GM12878 (cell line): ENCODE measurements around the gene MEGF6. TPM values are rescaled to one million over a fixed set of nuclear protein-coding genes. Genes with fewer than 3 reads are reported as not detected.

ENCODE experiments used
- ATAC-seq: fragments of 200-7000 bp; cut with Tn5 transposase; 3 replicates; pipeline ENCODE4 v1.9.1; 2020; ENCODE audit warnings: mild to moderate bottlenecking, moderate library complexity
- BruUV-seq: library from RNA; stranded (reverse); fragments of 400-500 nt; replicated peaks from 2 replicates; lab custom pipeline; 2021; lab: Mats Ljungman, UMichigan
- CTCF ChIA-PET: fragments of 300-600 bp; sonication (Branson Sonifier 250); formaldehyde crosslinking; extraction: SDS; loops from one replicate; lab custom pipeline; 2021; ENCODE audit warnings: inconsistent platforms; lab: Yijun Ruan, JAX
- POLR2A ChIA-PET: fragments of 350-600 bp; formaldehyde crosslinking; extraction: SDS; loops from one replicate; lab custom pipeline; 2021; ENCODE audit warnings: inconsistent platforms; lab: Charles Lee
- RAD21 ChIA-PET: fragments of 300-600 bp; sonication (Branson Sonifier 250); formaldehyde crosslinking; loops from one replicate; lab custom pipeline; 2023; ENCODE audit warnings: antibody characterized with exemption; ENCODE audit not compliant: unreplicated experiment; lab: Charles Lee
- SMC1A ChIA-PET: fragments of 300-600 bp; sonication (Branson Sonifier 250); formaldehyde crosslinking; loops from one replicate; lab custom pipeline; 2023; ENCODE audit not compliant: unreplicated experiment, uncharacterized antibody; lab: Charles Lee
- DNase-seq: peaks from one replicate; pipeline ENCODE4 v3.0.0-alpha.2; 2011; ENCODE audit warnings: low read depth, low spot score
- FAIRE-seq: peaks from 3 replicates; lab custom pipeline; 2011; peaks lifted over from hg19 to GRCh38; lab: Jason Lieb, UNC
- H2AFZ ChIP-seq: 2 replicates; pipeline ENCODE4 v1.6.0; 2011; ENCODE audit warnings: low read depth, low read length, control low read depth; ENCODE audit not compliant: control insufficient read depth
- H3K27ac ChIP-seq: 2 replicates; pipeline ENCODE4 v1.5.1; 2011; ENCODE audit warnings: control low read depth; ENCODE audit not compliant: control insufficient read depth, insufficient read depth
- H3K27me3 ChIP-seq, 2 experiments: replicated peaks in 1 of 2; 2 replicates each; pipeline versions ENCODE4 v1.6.0 to v1.6.1; 2011; ENCODE audit warnings: low read length in 1 of 2; ENCODE audit not compliant: control insufficient read depth in 2 of 2, insufficient read depth in 2 of 2
- H3K36me3 ChIP-seq, 2 experiments: 2 replicates each; pipeline ENCODE4 v1.5.1; 2011; ENCODE audit warnings: low read length in 1 of 2; ENCODE audit not compliant: control insufficient read depth in 2 of 2, insufficient read depth in 2 of 2
- H3K4me1 ChIP-seq: 2 replicates; pipeline ENCODE4 v1.6.1; 2011; ENCODE audit warnings: mild to moderate bottlenecking, low read length, moderate library complexity, mixed read lengths; ENCODE audit not compliant: control insufficient read depth, insufficient read depth
- H3K4me2 ChIP-seq: 2 replicates; pipeline ENCODE4 v1.6.0; 2011; ENCODE audit warnings: control low read depth; ENCODE audit not compliant: control insufficient read depth, insufficient read depth
- H3K4me3 ChIP-seq: fragments of 200-600 bp; sonication (generic); 2 replicates; pipeline ENCODE4 v1.5.1; 2016
- H3K79me2 ChIP-seq: 2 replicates; pipeline ENCODE4 v1.6.0; 2011; ENCODE audit warnings: low read length; ENCODE audit not compliant: control insufficient read depth, insufficient read depth
- H3K9ac ChIP-seq: 2 replicates; pipeline ENCODE4 v1.8.0; 2011; ENCODE audit warnings: low read length, control low read depth, mixed read lengths; ENCODE audit not compliant: control insufficient read depth, insufficient read depth
- H3K9me3 ChIP-seq: replicated peaks from 3 replicates; pipeline ENCODE4 v1.5.1; 2011; ENCODE audit warnings: mild to moderate bottlenecking, low read length; ENCODE audit not compliant: control insufficient read depth, insufficient read depth
- H4K20me1 ChIP-seq: 2 replicates; pipeline ENCODE4 v1.6.0; 2011; ENCODE audit not compliant: control insufficient read depth, insufficient read depth
- CBX5 ChIP-seq: sonication (generic); IDR thresholded peaks from 2 replicates; pipeline ENCODE4 v1.6.1; 2016; ENCODE audit warnings: low read depth, moderate library complexity, mild to moderate bottlenecking, inconsistent platforms
- EP300 ChIP-seq, 2 experiments: fragments of 150-350 bp in 1 of 2; IDR thresholded peaks; 2 replicates each; pipeline ENCODE4 v1.6.1; 2011 to 2012; ENCODE audit warnings: low read depth in 2 of 2, low read length in 2 of 2, borderline replicate concordance in 1 of 2, improper control_type of control experiment in 1 of 2, inconsistent platforms in 1 of 2; ENCODE audit not compliant: control insufficient read depth in 1 of 2
- NFIC ChIP-seq: IDR thresholded peaks from 2 replicates; pipeline ENCODE4 v1.6.1; 2012; ENCODE audit warnings: low read depth, mild to moderate bottlenecking, inconsistent platforms, low read length, moderate library complexity
- POLR2AphosphoS2 ChIP-seq: IDR thresholded peaks from 2 replicates; pipeline ENCODE4 v1.6.1; 2011; ENCODE audit warnings: low read depth, mild to moderate bottlenecking, low read length, improper control_type of control experiment, moderate library complexity
- SIN3A ChIP-seq: IDR thresholded peaks from 2 replicates; pipeline ENCODE4 v1.6.1; 2012; ENCODE audit warnings: low read depth, low read length, improper control_type of control experiment
- SPI1 ChIP-seq: IDR thresholded peaks from 2 replicates; pipeline ENCODE4 v1.6.1; 2011; ENCODE audit warnings: low read depth, mild to moderate bottlenecking, low read length, moderate library complexity, borderline replicate concordance; ENCODE audit not compliant: insufficient read depth
- SREBF1 ChIP-seq: IDR thresholded peaks from 2 replicates; pipeline ENCODE4 v1.6.1; 2012; ENCODE audit warnings: mild to moderate bottlenecking, low read length
- SRF ChIP-seq, 2 experiments: IDR thresholded peaks; 2 replicates each; pipeline ENCODE4 v1.6.1; 2011; ENCODE audit warnings: low read depth in 2 of 2, low read length in 2 of 2, mild to moderate bottlenecking in 1 of 2, moderate library complexity in 1 of 2
- WGBS: methylation state at CpG from one replicate; pipeline ENCODE4 v1.1.6; 2016; ENCODE audit warnings: low lambda C conversion rate; ENCODE audit not compliant: insufficient replicate concordance, insufficient coverage; ENCODE audit errors: missing lambda C conversion rate; 5-methylcytosine and 5-hydroxymethylcytosine counted together
- in situ Hi-C: fragments of 300-500 bp; cut with MboI; formaldehyde crosslinking; loops from 9 replicates; pipeline ENCODE4 v1.14.3; 2018; ENCODE audit warnings: mixed read lengths
- intact Hi-C: fragments of 100-400 bp; cut with micrococcal nuclease; formaldehyde crosslinking; loops from one replicate; pipeline ENCODE4 v1.14.2; 2022; ENCODE audit not compliant: unreplicated experiment
- polyA plus RNA-seq, 11 experiments: library from polyadenylated mRNA; depleted of rRNA in 4 of 11; unstranded in 6 of 11; stranded (reverse) in 5 of 11; fragments of >200 nt; fragmentation: Nextera tagmentation in 4 of 11; fragmentation: Illumina TruSeq in 1 of 11; extraction: Ambion mirVana in 4 of 11; extraction: Trizol in 1 of 11; gene quantifications; 1 replicate in 1 of 11; 2 replicates in 10 of 11; pipeline versions ENCODE4 v1.2.1 to v1.2.3, GENCODE V29; 2011 to 2016; ENCODE audit warnings: inconsistent platforms in 2 of 11, missing spikeins in 2 of 11, low read depth in 1 of 11
- total RNA-seq, 4 experiments: library from RNA; depleted of rRNA in 3 of 4; stranded (reverse); fragments of >200 nt in 3 of 4; fragmentation: Illumina TruSeq in 1 of 4; extraction: Trizol in 1 of 4; gene quantifications; 2 replicates each; pipeline versions ENCODE4 v1.2.1 to v1.2.3, GENCODE V29; 2013 to 2021
- TF ChIP-seq, protein P1 (sequence below): IDR thresholded peaks from 2 replicates; pipeline ENCODE4 v1.6.1; 2012; ENCODE audit warnings: low read depth, low read length, improper control_type of control experiment
- TF ChIP-seq, protein P2 (sequence below): fragments of 450-650 bp; IDR thresholded peaks from 2 replicates; pipeline ENCODE4 v1.6.1; 2017; ENCODE audit warnings: borderline replicate concordance
- TF ChIP-seq, protein P3 (sequence below): fragments of 450-650 bp; formaldehyde crosslinking; IDR thresholded peaks from 2 replicates; pipeline ENCODE4 v1.4.0; 2020; ENCODE audit warnings: mild to moderate bottlenecking, moderate library complexity

MEGF6 gene
- total and polyA plus RNA-seq, 10 of the 15 experiments (the other 5 are each of a cell fraction or from before 2014, with no cell fraction given): 0.03 to 0.41 TPM; not detected in 8

DNA sequence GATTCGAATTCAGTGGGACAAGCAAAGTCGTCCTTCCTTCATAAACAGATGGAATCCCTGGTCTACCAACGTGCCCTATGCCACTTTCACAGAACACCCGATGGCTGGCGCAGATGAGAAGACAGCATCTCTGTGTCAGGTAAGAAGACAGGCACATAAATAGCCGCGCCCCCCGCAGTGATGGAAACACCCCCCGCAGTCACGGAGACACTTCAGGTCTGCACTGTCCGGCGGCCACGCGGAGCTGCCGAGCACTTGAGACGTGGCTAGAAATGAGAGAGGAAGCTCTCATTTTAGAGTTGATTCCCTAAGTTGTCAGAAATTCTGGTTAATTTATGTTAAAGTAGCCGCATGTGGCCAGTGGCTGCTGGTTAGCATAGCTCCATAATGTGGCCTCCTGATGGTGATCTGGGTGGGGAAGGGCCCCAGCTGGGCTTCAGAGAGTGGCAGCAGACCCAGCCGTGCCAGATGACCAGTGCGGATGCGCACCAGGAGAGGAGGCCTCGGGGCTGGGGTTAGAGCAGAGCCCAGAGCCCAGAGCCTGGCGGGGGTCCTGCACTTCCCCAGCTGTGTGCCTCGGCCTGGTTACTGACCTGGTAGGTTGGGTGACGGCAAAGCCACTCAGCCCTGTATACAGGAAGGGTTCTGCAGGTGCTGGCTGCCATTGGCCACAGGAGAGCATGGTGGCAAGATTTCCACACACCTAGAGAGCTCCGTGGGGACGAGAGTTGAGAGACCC is 16.4 kb upstream of the MEGF6 start:
- Histone ChIP-seq H2AFZ (no peak overlapping the region), H3K4me3 (no peak overlapping the region), H3K36me3 (peaks cover 7 to 13% of the 10 kb centered on the region in 2 experiments), H3K4me1 (peaks cover 5% of the 10 kb centered on the region; the same call in 1 of the 2 replicates), H3K27me3 (no peaks in the 10 kb centered on the region), H3K4me2 (no peak overlapping the region), H3K9ac (no peak overlapping the region), H3K9me3 (no peaks in the 10 kb centered on the region), H4K20me1 (no peaks in the 10 kb centered on the region), H3K27ac (no peak overlapping the region), H3K79me2 (no peaks in the 10 kb centered on the region)
- CTCF ChIA-PET: interaction anchor here (1.1 to 2.9 kb wide), 4 partner anchors 8 to 63 kb away, joined by 3 to 15 read pairs (median 8); no protein-coding TSS in a partner anchor
- no peak for FAIRE-seq
- DNase-seq: no peak
- intact Hi-C loops: no loop called here
- in situ Hi-C loops: loop anchor here (10.0 kb wide), 1 partner anchor 143 kb away; no protein-coding TSS in a partner anchor
- SMC1A ChIA-PET: interaction anchor here (0.7 to 2.1 kb wide), 3 partner anchors 11 to 97 kb away, joined by 3 to 7 read pairs (median 3); no protein-coding TSS in a partner anchor
- TF ChIP-seq SREBF1 (no peak), POLR2AphosphoS2 (no peak), CBX5 (no peak), SPI1 (no peak), NFIC (no peak), SRF (IDR thresholded peaks at IDR 0.05; ENCODE audit: low read depth in 2 of 2, low read length in 2 of 2) (no peak), SIN3A (no peak), EP300 (IDR thresholded peaks at IDR 0.05; ENCODE audit: borderline replicate concordance in 1 of 2, control insufficient read depth in 1 of 2, low read depth in 2 of 2, low read length in 2 of 2) (no peak)
- TF ChIP-seq, protein P1, sequence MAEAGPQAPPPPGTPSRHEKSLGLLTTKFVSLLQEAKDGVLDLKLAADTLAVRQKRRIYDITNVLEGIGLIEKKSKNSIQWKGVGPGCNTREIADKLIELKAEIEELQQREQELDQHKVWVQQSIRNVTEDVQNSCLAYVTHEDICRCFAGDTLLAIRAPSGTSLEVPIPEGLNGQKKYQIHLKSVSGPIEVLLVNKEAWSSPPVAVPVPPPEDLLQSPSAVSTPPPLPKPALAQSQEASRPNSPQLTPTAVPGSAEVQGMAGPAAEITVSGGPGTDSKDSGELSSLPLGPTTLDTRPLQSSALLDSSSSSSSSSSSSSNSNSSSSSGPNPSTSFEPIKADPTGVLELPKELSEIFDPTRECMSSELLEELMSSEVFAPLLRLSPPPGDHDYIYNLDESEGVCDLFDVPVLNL: no peak
- TF ChIP-seq, protein P2, sequence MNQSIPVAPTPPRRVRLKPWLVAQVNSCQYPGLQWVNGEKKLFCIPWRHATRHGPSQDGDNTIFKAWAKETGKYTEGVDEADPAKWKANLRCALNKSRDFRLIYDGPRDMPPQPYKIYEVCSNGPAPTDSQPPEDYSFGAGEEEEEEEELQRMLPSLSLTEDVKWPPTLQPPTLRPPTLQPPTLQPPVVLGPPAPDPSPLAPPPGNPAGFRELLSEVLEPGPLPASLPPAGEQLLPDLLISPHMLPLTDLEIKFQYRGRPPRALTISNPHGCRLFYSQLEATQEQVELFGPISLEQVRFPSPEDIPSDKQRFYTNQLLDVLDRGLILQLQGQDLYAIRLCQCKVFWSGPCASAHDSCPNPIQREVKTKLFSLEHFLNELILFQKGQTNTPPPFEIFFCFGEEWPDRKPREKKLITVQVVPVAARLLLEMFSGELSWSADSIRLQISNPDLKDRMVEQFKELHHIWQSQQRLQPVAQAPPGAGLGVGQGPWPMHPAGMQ: no peak
- TF ChIP-seq, protein P3, sequence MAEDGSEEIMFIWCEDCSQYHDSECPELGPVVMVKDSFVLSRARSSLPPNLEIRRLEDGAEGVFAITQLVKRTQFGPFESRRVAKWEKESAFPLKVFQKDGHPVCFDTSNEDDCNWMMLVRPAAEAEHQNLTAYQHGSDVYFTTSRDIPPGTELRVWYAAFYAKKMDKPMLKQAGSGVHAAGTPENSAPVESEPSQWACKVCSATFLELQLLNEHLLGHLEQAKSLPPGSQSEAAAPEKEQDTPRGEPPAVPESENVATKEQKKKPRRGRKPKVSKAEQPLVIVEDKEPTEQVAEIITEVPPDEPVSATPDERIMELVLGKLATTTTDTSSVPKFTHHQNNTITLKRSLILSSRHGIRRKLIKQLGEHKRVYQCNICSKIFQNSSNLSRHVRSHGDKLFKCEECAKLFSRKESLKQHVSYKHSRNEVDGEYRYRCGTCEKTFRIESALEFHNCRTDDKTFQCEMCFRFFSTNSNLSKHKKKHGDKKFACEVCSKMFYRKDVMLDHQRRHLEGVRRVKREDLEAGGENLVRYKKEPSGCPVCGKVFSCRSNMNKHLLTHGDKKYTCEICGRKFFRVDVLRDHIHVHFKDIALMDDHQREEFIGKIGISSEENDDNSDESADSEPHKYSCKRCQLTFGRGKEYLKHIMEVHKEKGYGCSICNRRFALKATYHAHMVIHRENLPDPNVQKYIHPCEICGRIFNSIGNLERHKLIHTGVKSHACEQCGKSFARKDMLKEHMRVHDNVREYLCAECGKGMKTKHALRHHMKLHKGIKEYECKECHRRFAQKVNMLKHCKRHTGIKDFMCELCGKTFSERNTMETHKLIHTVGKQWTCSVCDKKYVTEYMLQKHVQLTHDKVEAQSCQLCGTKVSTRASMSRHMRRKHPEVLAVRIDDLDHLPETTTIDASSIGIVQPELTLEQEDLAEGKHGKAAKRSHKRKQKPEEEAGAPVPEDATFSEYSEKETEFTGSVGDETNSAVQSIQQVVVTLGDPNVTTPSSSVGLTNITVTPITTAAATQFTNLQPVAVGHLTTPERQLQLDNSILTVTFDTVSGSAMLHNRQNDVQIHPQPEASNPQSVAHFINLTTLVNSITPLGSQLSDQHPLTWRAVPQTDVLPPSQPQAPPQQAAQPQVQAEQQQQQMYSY: no peak
- WGBS: 92% methylated on average over 23 of the region's 26 CpGs
- POLR2A ChIA-PET: interaction anchor here (1.1 kb wide), 1 partner anchor 25 kb away, joined by 3 read pairs; no protein-coding TSS in a partner anchor
- no TSS peak for BruUV-seq
- no peak for ATAC-seq
- RAD21 ChIA-PET: no interaction called here
